Raji (cell line): Measurements from ENCODE around the gene FYCO1.

Source experiments
- POLR2A ChIP-seq: IDR thresholded peaks from 2 replicates; pipeline ENCODE4 v1.6.1; 2011; ENCODE audit warnings: low read depth, low read length, control low read depth; ENCODE audit not compliant: insufficient read depth

FYCO1 gene

DNA sequence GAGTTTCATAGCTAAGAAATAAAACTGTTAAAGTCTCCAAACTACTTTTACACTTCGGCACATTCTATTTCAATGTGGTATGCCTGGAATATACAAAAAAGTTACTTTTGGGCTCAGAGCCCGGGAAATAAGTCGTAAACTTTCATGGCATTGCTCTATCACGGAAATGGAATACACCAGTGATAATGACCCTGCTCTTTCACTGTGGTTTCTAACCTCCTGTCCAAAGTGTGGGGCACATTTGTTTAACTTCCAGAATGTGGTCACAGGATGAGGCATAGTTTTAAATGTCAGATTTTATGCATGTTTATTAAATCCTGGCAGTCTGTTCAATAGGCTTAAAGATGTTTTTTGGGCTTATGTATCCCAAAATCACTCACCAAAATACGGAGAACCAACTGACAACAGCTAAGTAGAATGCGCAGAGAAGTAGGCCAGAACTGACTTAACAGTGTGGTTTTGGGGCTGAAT is 47.3 kb downstream of the FYCO1 start:
- no peak for TF ChIP-seq POLR2A

GRCh38 chr3:45947361-45947760 is 48.3 kb downstream of the FYCO1 start:
- no peak for TF ChIP-seq POLR2A

- no peak for TF ChIP-seq POLR2A
These were observed 48.7 kb downstream of the FYCO1 start for GRCh38 chr3:45946875-45947274.

GRCh38 chr3:45946307-45946706 is 49.3 kb downstream of the FYCO1 start:
- TF ChIP-seq POLR2A, result no peak

- no peak for TF ChIP-seq POLR2A
These were observed 50.6 kb downstream of the FYCO1 start for GRCh38 chr3:45944830-45945620.

- TF ChIP-seq POLR2A, result no peak
These were observed 52.3 kb downstream of the FYCO1 start, which contains the start of gene CXCR6 for GRCh38 chr3:45943207-45943846. Gene CXCR6, plus strand, starts transcription at chr3:45943464. Its CDS starts 3,018 bp downstream, at chr3:45946482.

DNA sequence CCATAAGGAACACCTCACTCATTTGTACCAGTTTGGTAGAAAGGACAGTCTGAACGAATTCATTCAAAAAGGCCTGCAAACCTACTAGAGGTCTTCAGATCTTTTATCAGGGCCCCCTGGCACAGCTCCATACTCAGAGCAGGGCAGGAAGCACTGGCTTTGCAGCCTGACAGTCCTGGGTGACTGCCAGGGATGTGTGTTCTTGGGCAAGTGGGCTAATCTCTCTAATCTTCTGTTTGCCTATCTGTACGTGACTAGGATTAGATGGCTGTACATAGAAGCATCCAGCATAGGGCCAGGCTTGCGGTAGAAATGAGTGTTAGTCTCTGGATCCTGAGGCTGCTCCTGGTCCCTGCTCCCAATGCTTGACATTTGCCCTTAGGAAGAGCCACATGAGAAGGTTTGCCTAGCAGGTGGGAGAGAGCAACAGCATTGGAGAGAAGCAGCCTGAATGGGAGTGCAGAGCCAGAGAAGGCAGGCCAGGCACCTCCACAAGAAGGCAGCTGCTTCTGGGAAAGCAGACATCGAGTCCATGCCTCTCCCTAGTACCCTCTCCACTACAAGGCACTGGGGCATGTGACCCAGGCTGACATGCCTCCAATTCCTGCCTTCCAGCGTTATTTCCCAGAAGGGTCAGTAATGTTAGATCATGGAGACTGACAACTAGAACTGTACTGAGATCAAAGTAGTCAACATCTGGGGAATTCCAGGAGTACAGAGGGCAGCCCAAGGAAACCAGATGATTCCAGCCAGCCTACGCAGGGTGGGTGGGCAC is 53.4 kb downstream of the FYCO1 start:
- no peak for TF ChIP-seq POLR2A

DNA sequence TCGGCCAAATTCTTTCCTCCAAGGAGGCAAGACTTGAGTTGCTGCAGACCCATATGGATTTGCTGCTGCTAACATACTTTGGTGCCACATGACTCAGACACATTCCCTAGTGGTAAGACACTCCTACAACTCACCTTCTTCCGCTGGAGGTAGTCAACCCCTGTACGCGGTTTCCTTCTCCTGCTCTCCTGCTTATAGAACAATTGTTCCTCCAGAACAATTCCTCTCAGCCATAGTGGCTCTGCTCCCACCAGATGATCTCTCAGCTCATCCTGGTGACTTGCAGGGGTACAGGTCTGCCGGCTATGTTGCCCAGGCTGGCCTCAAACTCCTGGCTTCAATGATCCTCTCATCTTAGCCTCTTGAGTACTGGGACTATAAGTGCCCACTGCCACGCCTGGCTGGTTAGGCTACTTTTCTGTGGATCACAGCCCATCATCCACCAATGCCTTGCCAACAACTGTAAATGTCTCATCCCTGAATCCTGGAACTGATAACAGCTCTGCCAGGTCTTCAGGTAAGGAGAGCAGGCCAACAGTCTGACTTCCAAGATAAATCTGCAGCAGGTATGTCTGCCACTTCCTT is 54.8 kb downstream of the FYCO1 start:
- TF ChIP-seq POLR2A, result no peak

DNA sequence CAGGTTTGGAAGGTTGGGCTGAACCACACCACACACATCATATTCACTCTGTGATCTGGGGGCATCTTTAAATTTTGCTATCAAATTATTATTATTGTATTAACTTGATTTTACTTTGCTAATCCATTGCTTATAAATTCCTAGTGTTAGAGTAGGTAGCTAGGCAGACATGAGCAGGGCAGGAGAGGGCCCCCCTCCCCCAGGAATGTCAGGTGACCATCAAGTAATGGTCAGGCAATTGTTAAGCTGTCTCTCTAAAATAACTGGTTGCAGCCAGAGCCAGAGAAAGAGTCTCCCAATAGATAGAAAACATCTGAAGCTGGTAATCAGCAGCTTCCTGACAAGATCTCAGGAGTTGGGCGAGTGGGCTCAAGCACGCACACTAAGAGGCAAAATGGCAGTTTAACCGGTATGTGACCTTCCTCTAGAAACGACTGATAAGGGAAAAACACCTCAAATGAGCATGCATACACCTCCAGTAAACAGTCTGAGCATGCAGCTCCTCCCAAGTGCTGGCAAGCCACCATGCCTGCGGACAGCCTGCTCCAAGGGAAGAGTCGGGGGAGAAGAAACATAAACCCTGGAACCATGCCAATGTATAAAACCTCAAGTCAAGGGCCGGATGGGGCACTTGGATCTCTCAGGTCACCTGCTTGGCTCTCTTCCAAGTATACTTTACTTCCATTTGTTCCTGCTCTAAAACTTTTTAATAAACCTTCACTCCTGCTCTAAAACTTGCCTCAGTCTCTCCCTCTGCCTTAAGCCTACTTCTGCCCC is 55.4 kb downstream of the FYCO1 start:
- no peak for TF ChIP-seq POLR2A

DNA sequence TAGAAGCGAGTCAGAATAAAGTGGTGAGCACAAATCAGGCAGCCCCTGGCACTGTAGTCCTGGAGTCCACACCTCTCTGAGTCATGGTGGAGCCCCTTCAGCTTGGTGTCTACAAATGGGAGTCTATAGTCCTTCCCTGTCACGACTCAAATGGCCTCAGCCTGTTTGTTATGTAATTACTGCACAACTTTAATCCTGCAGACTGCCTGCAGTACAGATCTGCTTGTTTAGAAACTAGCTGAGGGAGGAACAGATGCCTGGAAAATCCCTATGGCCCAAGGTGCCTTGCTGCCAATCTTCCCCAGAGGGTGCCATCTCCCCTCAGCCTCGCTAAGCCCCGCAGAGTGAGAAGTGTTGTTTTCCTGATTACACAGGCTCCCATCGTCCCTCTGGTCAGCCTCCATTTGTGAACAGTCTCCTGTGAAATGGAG is 56.3 kb downstream of the FYCO1 start:
- no peak for TF ChIP-seq POLR2A

DNA sequence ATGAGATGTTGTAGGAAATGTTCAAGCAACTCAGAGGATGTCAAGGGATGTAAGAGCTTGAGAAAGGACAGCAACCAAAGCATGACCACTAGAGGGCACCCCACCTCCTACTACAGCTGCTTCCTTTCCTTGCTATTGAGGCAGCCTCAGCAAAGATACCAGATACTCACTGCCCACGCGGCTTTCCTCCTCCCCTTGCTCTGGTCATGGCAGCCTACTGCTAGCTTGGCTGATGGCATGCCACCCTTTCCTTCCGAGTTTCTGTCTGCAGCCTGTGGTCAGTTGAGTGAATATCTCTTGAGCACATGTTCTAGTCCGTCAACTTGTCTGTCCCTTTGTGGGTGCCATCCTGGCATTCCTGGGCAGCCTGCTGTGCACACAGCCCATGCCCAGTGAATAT is 56.8 kb downstream of the FYCO1 start:
- TF ChIP-seq POLR2A, result no peak

DNA sequence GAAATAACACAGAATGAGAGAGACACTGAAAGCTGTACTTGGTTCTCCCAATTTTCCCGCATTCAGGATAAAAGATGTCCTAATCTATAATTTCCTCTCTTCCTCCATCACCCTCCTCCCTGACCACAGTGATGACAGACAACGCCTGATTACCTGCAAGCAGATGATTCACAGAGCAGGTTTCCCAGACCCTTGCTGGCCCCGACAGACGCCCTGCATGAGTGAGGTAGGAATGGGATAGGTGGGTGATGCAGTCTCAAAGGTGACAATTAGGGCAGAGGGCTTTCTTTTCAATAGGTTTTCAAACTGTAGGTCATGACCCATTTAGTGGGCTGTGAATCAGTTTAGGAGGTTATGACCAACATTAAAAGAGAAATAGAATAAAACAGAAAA is 57.6 kb downstream of the FYCO1 start:
- no peak for TF ChIP-seq POLR2A

- TF ChIP-seq POLR2A, result no peak
These were observed 58.2 kb downstream of the FYCO1 start for GRCh38 chr3:45937206-45938042.

- TF ChIP-seq POLR2A, result no peak
These were observed 59.4 kb downstream of the FYCO1 start for GRCh38 chr3:45936261-45936660.

GRCh38 chr3:45933591-45933990 is 62.0 kb downstream of the FYCO1 start:
- TF ChIP-seq POLR2A, result no peak
